ENCODE results near the gene RDH11.

RDH11 gene

GRCh38 chr14:67695394-67695949 lies at the start of gene RDH11:
Gene RDH11, minus strand, starts transcription at chr14:67695764. Its CDS starts 61 bp downstream, at chr14:67695703.
- TF ChIP-seq CTCF (IDR thresholded peaks at IDR 0.05; ENCODE audit: low read depth, low read length, missing control alignments) = no peak
- DNase-seq (ENCODE audit: extremely low read depth, low read depth) = peak; percentile 77
- H3K4me3 ChIP-seq (replicated peaks; ENCODE audit: low read depth, low read length) = peak within 1 kb of the TSS; percentile 97

- DNase-seq (ENCODE audit: extremely low read depth, low read depth) = no peak
These were observed 48.5 kb upstream of the RDH11 start for GRCh38 chr14:67744046-67744445.

GRCh38 chr14:67738740-67739504 lies 43.4 kb upstream of the RDH11 start:
- no peak overlapping the region for H3K4me3 ChIP-seq (replicated peaks; ENCODE audit: low read depth, low read length)
- DNase-seq (ENCODE audit: extremely low read depth, low read depth) = peak; percentile 61
- TF ChIP-seq CTCF (IDR thresholded peaks at IDR 0.05; ENCODE audit: low read depth, low read length, missing control alignments) = no peak

More at GRCh38 chr14:67744046-67744445, 48.5 kb upstream of the RDH11 start:
- no peak overlapping the region for H3K4me3 ChIP-seq (replicated peaks; ENCODE audit: low read depth, low read length)
- no peak for TF ChIP-seq CTCF (IDR thresholded peaks at IDR 0.05; ENCODE audit: low read depth, low read length, missing control alignments)

- DNase-seq (ENCODE audit: extremely low read depth, low read depth) = no peak
- no peak for TF ChIP-seq CTCF (IDR thresholded peaks at IDR 0.05; ENCODE audit: low read depth, low read length, missing control alignments)
- H3K4me3 ChIP-seq (replicated peaks; ENCODE audit: low read depth, low read length) = no peak overlapping the region
These were observed 41.2 kb upstream of the RDH11 start for GRCh38 chr14:67736771-67737170.

- DNase-seq (ENCODE audit: extremely low read depth, low read depth) = no peak
- TF ChIP-seq CTCF (IDR thresholded peaks at IDR 0.05; ENCODE audit: low read depth, low read length, missing control alignments) = no peak
- H3K4me3 ChIP-seq (replicated peaks; ENCODE audit: low read depth, low read length) = no peak overlapping the region
These were observed 40.0 kb upstream of the RDH11 start for GRCh38 chr14:67735336-67736147.

GRCh38 chr14:67734675-67735074 lies 39.1 kb upstream of the RDH11 start:
- no peak for DNase-seq (ENCODE audit: extremely low read depth, low read depth)
- no peak overlapping the region for H3K4me3 ChIP-seq (replicated peaks; ENCODE audit: low read depth, low read length)
- TF ChIP-seq CTCF (IDR thresholded peaks at IDR 0.05; ENCODE audit: low read depth, low read length, missing control alignments) = peak; percentile 11
